Urothelium cell line (cell line): ENCODE results near the gene EN2.

Experiments used
- DNase-seq: peaks from one replicate; pipeline ENCODE4 v3.0.0; 2011; ENCODE audit warnings: low spot score, mixed read lengths
- FAIRE-seq: peaks from 2 replicates; lab custom pipeline; 2011; peaks lifted over from hg19 to GRCh38; lab: Jason Lieb, UNC

The EN2 gene

DNA sequence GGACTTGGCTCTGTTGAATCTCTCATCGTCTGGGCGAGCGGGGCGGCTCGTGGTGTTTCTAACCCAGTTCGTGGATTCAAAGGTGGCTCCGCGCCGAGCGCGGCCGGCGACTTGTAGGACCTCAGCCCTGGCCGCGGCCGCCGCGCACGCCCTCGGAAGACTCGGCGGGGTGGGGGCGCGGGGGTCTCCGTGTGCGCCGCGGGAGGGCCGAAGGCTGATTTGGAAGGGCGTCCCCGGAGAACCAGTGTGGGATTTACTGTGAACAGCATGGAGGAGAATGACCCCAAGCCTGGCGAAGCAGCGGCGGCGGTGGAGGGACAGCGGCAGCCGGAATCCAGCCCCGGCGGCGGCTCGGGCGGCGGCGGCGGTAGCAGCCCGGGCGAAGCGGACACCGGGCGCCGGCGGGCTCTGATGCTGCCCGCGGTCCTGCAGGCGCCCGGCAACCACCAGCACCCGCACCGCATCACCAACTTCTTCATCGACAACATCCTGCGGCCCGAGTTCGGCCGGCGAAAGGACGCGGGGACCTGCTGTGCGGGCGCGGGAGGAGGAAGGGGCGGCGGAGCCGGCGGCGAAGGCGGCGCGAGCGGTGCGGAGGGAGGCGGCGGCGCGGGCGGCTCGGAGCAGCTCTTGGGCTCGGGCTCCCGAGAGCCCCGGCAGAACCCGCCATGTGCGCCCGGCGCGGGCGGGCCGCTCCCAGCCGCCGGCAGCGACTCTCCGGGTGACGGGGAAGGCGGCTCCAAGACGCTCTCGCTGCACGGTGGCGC, at the start of gene EN2:
Gene EN2, plus strand, starts transcription at position 19 of the 767 bp plus-strand sequence. Its CDS starts 249 bp downstream, at position 268.
- DNase-seq (no peak), FAIRE-seq (no peak)

DNA sequence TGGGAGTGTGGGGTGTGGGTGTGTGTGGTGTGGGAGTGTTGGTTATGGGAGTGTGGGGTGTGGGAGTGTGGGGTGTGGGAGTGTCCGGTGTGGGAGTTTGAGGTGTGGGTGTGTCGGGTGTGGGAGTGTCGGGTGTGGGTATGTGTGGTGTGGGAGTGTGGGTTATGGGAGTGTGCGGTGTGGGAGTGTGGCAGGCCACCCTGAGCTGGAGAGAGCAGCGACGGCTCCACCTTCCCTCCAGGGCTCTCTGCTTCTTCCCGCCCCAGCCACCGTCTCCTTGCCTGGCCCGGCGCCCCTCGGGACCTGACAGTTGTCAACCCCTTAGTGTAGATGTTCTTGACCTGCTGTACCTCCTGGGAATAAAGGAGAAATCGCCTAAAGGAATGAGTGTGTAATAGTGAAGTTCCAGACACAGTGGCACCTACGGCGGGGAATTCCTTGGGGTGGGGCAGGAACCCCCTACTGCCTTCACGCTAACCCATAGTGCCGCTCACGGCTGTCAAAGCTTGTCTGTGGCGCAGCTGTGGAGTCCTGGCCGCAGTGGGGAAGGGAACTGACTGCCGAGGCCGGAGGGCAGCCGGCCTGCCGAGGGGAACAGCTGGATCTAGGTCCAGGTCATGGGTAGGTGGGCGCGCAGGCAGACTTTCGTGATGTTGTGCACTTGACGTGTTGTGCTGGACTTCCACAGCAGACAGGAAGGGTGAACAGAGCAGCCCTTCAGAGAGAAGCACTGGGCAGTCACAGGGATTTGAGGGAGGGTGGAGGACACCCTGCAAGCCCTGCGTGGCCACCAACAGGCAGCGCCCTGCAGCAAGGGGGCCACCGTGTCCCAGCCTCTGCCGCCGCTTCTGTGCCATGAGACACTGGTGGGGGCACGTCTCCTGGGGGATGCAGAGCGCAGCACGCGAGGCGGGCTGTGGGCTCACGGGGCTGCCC, 49.0 kb upstream of the EN2 start:
- DNase-seq = no peak
- no peak for FAIRE-seq

DNA sequence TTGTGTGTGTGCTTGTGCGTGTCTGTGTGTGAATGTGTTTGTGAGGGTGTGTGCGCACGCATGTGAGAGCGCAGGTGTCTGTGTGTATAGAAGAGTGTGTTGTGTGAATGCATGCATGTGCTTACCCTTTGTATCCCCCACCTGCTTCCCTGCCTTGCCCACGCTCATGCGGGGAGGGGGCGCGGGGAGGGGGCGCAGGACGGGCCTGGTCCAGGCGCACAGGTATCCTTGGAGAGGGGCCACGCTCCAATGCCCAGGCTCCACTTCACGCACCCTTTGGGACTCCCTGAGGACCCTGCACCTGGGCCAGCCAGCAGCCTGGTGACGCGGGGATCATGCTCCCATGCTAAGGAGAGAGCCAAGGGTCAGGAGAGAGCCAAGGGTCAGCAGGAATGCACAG, 47.9 kb upstream of the EN2 start:
- no peak for FAIRE-seq
- DNase-seq = no peak

DNA sequence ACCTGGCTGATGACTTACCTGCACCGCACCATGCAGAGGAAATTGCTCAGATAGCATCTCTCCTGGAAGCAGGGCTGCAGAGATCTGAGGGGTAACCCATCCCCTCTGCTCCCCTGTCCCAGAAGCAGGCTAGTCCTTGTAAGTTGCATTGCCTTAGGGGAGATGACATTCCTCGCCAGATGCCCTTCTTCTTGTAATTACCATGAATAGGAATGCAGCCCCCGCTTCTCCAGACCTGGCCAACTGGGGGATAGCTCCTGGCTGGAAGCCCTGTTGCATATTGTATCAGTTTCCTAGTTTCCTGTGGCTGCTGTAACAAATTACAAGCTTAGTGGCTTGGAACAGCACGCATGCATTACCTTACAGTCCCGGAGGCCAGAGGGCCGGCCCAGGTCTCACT, 47.5 kb upstream of the EN2 start:
- DNase-seq (no peak), FAIRE-seq (no peak)

DNA sequence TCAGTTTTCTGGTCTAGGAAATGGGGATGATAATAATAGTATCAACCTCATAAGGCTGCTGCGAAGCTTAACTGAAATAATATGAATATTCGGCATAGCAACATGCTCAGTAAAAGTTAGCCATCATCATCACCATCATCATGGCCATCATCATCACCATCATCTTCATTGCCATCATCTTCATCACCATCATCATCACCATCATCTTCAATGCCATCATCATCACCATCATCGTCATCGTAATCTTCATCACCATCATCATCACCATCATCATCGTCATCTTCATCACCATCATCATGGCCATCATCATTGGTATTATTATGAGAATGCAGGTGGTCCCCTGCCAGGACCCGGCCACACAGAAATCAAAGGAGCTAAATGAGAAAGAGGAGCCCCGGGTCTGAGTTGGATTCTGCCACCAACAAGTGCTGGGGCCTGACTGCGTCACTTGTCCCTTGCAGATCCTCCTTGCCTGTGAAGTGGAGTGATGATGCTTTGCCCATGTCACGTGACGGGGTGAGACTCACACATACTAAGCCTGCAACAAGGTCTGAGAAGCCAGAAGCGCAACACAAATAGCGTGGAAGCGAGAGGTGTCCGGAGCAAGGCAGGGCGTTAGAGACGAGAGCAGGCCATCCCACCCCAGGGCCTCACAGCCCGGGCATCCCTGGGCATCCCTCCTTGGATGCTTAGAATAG, 46.1 kb upstream of the EN2 start:
- FAIRE-seq (no peak), DNase-seq (no peak)

DNA sequence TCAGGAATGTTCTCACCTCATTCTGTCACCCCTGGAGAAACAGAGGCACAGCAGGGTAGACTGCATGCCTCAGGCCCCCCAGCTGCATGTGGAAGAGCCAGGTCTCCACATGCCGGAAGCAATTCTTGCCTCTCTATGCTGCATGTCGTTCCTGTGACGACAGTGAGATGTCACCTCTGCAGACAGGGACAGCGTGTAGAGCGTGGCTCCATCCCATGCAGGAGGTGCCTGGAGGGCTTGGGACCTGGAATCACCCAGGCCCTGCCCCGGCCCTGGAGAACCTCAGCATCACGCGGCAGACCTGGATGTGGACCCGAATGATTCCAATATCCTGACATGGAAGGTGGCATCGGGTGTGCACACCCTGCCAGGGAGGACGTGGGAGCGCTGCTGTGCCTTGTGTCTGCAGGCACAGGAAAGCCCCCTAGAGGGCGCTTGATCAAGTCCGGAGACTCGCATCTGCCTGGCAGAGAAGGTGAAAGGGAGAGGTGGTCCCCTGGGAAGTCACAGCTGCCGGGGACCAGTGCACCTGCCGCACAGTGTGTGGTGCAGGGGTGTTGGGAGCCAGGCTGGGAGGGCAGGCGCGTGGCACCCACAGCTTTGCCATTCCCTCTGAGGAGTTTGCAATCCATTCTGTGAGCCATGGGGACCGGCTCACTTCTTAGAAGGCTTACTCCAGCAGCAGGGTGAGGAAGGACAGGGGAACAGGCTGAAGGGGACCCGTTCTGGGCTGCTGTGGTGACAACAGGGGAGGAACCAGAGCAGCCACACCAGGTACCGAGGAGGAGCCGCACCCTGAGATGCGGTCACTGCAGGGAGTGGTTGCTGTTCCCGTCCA, 45.3 kb upstream of the EN2 start:
- DNase-seq (peak; percentile 21), FAIRE-seq (no peak)

DNA sequence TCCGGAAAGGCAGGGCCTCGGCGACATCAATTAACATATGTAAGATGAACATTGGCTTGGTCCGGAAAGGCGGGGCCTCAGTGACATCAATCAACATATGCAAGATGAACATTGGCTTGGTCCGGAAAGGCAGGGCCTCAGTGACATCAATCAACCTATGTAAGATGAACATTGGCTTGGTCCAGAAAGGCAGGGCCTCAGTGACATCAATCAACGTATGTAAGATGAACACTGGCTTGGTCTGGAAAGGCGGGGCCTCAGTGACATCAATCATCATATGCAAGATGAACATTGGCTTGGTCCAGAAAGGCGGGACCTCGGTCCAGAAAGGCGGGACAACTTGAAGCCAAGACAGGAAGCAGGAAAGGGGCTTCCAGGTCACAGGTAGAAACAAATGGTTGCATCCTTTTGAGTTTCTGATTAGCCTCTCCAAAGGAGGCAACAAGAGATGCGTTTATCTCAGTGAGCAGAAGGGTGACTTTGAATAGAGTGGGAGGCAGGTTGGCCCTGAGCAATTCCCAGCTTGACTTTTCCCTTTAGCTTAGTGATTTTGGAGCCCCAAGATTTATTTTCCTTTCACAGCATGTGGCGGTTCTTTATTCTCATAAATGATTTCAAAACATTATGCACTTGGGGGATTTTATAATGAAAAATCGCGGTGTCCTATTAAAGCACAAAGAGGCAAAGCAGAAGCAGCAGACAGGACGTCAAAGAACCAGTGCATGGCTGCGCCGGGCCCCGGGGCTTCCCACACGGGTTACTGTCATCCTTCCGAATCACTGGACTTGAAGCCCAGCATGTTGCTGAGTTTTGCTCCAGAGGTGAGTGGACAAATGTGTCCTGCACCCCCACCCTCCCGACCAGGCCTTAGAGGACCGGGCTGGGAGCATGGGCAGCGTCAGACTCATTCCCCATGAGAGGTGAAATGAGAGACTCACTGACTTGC, 43.1 kb upstream of the EN2 start:
- DNase-seq (no peak), FAIRE-seq (no peak)

DNA sequence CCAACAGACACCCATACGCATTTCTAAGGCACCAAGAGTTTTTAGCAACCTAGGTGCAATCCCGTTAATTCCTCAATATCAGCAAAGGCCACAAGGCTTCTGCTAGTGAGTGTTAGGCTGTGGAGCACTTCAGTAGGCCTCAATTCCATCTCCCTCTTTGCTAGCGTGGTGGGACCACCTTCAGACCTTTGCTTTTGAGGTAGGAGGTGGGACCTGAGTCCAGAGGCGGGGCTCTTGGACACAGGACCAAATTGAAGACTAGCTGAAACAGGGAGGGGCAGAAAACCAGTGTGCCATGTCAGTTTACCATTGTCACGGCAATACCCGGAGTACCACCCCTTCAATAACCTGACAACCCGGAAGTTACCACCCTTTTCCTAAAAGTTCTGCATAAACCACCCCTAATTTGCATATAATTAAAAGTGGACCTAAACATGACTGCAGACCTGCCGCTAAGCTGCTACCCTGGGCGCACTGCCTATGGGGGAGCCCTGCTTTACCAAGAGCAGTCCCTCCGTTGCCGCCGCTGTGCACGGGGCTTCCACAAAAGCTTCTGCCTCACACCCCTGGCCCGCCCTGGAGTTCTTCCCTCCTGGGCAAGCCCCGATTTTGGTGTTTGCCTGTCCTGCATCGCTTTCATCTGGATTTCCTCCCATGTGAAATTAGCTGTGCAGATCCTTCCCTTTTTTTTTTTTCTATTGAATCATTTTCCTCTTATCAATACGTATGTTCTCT, 41.1 kb upstream of the EN2 start:
- FAIRE-seq (no peak), DNase-seq (no peak)

DNA sequence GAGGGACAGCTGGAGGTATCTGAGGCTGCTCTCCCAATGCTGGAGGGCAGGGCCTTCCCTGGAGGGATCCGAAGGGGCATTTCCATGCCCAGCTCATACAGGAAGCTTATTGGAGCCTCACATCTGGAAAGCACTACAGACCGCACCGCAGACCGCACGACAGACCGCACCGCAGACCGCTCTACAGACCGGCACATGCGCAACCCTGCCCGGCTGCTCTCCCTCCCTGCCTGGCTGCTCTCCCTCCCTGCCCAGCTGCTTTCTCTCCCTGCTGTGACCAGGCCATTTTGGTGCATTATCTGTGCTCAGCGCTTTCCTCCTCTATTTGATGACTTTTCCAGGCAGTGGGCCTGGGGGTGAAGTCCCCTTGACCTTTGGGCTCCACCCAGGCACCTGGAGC, 39.6 kb upstream of the EN2 start:
- DNase-seq (no peak), FAIRE-seq (no peak)

DNA sequence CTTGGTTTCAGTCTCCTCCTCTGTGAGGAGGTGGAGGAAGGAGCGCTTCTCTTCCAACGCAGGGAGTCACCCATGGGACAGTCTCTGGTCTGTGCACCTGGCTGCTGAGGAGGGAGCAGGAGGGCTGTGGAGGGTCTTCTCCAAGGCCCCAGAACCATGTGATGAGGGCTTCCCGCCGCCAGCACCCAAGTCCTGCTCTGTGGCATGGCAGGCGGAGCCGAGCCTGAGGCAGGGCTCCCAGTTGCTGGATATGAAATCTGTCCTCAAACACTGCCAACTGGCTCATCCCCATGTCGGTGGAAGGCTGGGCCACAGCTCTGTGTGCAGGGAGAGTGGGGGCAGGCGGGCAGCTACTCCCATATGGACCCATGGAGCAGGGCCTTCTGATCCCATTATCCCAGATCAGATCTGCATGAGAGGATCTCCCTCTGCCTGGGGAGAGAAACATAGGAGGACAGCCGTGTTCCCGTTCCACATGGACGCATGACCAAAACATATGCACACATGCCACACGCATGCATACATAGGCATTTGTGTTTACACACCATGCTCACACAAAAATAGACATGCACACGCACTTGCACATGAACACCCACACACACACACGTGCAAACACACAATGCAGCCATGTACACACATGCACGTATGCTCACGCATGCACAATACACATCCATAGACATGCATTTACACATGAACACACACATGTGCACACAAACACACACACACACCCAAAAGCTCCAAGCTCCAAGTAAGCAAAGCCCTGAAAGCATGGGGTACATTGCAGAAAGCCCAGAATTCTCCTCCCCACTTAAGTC, 38.8 kb upstream of the EN2 start:
- DNase-seq (no peak), FAIRE-seq (no peak)

DNA sequence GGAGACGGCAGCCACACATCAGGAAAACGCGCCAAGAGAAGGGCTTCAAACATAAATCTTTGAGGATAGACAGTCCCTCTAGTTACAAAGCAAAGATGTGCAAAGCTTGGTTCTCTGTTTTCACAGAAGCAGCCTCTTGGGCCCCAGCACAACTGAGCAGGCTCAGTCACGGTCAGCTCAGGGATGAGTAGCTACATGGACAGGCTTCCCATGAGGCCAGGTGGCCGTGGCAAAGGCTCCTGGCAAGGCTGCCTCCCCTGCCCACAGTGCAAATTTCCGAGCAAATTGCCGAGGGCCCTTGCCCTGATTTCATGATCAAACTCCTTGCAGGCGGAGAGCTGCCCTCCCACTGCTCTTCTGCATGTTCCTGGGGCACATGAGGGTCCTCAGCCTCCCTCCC, 37.8 kb upstream of the EN2 start:
- DNase-seq = no peak
- FAIRE-seq = no peak

DNA sequence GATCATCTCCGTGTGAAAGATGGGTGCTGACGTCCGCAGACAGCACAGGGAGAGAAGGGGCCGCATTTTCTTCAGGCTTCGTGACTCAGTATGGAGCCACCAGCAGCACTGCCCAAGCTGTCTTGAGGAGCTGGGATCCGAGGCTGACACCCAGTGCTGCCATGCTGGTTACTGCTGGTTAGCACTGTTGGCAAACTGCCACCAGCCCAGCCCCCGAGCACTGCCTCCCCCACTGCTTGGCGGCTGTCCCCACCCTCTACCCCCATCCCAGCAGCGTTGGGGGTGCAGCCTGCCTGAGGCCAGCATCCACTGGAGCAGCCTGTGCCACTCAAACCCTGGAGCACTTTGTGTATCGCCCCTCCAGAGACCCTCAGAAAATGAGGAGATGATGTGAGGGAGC, 35.8 kb upstream of the EN2 start:
- FAIRE-seq = no peak
- DNase-seq = no peak

DNA sequence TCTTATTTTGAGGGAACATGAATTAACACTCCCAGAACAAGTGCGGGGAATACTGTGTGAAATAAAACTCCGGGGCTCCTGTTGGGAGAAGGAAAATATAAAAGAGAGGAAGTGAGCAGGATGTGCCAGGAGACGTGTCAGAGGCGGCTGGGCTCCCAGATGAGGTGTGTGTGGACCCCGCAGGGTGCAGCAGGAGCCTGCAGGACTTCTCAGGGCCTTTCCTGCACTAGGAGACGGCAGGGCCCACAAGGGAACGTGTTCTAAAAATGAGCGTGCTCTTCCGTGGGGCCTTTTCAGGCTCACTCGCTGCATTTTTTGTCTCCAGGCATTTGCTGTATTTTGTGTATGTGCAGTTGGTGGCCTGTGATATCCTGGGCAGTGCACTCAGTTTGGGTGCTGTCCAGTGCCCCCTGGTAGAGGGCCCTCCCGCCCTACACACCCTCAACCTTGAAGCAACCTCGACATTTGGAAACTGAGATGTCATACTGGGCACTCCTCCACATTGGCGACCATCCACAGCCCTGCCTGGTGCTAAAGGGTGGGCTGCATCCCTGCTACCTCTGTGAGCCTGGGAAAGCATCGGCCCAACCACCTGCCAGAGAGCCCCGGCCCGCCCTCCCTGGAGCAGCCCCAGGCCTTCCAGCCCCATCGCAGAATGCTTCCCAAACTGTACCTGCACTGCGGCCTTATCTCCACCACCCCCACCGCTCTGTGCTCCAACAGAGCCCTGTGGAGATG, 35.2 kb upstream of the EN2 start:
- FAIRE-seq (no peak), DNase-seq (no peak)

DNA sequence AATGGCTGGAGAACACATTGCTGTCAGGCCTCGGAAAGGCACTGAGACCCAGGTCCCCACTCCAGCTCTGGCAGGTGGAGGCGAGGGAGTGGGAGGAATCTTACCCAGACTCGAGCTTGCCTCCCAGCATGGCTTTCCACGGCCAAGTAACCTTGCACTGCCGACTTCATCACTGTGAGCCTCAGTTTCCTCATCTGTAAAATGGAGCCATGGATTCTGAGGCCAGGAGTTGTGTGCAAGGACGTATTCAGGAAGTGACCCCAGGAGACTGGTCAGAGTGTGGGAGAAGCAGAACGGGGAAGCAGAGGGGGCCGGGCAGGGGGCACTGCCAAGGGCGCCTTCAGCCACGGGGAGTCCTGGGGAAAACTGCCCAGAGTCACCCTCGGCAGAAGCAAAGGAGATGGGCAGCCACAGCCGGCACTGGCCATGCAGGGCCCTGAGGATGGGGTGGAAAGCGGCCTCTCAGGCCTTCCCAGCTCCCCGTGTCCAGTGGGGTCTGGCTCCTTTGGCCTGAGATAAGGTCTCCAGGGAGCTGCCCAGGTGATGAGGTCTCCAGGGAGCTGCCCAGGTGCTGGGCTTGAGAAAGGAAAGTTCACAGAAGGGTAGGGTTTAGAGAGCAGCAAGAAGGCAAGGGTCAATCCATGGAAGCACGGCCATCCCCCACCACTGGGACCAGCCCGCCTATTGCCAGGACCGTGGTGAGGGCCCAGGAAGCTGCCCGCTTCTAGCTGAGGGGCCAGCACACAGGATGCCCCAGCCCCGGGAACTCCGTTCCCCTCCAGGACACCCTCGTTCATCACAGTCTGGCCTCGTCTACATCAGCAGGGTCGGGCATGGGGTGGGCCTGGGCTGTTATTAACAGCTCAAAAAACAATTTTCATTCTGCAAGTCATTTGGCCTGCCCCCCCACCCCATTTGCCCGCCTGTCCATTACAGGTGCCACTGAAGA, 34.3 kb upstream of the EN2 start:
- FAIRE-seq (no peak), DNase-seq (no peak)

DNA sequence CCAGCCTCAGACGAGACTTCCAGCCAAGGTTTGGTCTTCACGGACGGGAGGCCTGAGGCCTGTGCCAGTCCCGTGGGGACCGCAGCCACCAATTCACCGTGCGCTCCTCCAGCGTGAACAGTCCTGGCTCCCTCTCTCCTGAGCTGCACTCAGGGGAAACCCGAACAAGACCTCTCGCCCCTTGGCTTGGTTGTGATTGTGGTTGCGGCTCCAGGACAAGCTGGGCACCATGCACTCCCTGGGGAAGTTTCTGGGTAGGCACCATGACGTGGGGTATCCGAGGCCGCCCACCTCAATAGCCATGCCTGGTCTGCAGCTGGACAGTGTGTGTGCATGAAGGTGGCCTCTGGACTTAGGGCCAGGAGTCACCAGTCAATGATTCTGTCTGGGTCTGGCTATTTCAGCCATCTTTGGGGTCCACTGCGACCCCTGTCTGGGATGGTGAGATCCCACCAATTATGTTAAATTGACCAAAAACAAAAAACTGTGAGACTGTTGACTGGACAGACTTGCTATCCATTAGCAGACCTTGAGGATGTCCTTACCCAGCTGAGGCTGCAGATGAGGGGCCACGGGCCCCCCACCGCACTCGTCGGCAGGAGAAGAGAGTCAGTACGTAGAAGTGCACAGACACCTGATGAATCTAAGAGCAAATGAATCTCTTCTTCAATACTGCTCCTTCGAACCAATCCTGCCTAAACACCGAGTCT, 33.5 kb upstream of the EN2 start:
- DNase-seq (no peak), FAIRE-seq (no peak)

DNA sequence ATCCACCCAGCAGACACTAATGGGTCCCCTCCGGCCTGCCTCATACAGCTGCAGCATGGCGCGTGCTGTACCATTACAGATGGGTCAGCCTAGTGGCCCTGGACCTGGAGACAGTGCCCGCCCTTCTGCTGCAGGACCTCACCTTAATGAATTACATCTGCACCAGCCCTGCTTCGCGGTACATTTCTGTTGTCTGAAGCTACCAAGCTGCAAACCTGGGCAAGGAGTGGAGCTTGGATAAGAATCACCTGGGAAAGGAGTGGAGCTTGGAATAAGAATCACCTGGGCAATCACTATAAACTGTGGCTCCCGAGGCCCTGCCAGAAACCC, 33.0 kb upstream of the EN2 start:
- FAIRE-seq = no peak
- DNase-seq = no peak
